HEK293T (cell line): Measurements from ENCODE around the gene FAM171A2.

Experiments used
- CTCF ChIA-PET: fragments of 350-600 bp; formaldehyde crosslinking; extraction: SDS; loops from one replicate; lab custom pipeline; 2021; ENCODE audit warnings: antibody characterized with exemption, inconsistent platforms; lab: Yijun Ruan, JAX
- POLR2A ChIA-PET: fragments of 350-600 bp; formaldehyde crosslinking; extraction: SDS; loops from one replicate; lab custom pipeline; 2020; ENCODE audit warnings: antibody characterized with exemption, inconsistent platforms; lab: Yijun Ruan, JAX
- DNase-seq: peaks from one replicate; pipeline ENCODE4 v3.0.0; 2012; ENCODE audit warnings: mixed read lengths; ENCODE audit errors: extremely low spot score
- ARNT ChIP-seq: fragments of 450-650 bp; IDR thresholded peaks from 2 replicates; pipeline ENCODE4 v1.6.1; 2017; ENCODE audit warnings: mild to moderate bottlenecking
- BHLHE40 ChIP-seq: fragments of 450-650 bp; IDR thresholded peaks from 2 replicates; pipeline ENCODE4 v1.6.1; 2016; ENCODE audit warnings: mild to moderate bottlenecking, moderate library complexity, borderline replicate concordance
- CTBP1 ChIP-seq: fragments of 450-650 bp; IDR thresholded peaks from 2 replicates; pipeline ENCODE4 v1.6.1; 2016; ENCODE audit warnings: borderline replicate concordance
- ELF4 ChIP-seq: fragments of 450-650 bp; IDR thresholded peaks from 2 replicates; pipeline ENCODE4 v1.6.1; 2017; ENCODE audit warnings: antibody characterized with exemption
- FOXA1 ChIP-seq: fragments of 450-650 bp; IDR thresholded peaks from 2 replicates; pipeline ENCODE4 v1.6.1; 2016; ENCODE audit warnings: mild to moderate bottlenecking
- FOXK2 ChIP-seq: fragments of 450-650 bp; IDR thresholded peaks from 2 replicates; pipeline ENCODE4 v1.6.1; 2016; ENCODE audit warnings: mild to moderate bottlenecking
- FOXM1 ChIP-seq: fragments of 450-650 bp; IDR thresholded peaks from 2 replicates; pipeline ENCODE4 v1.6.1; 2017; ENCODE audit warnings: mild to moderate bottlenecking, borderline replicate concordance
- HDGF ChIP-seq: fragments of 450-650 bp; IDR thresholded peaks from 2 replicates; pipeline ENCODE4 v1.6.1; 2017; ENCODE audit warnings: antibody characterized with exemption, borderline replicate concordance
- L3MBTL2 ChIP-seq: fragments of 450-650 bp; conservative IDR thresholded peaks from 2 replicates; pipeline ENCODE4 v1.6.1; 2016; ENCODE audit warnings: mild to moderate bottlenecking
- LEF1 ChIP-seq: fragments of 450-650 bp; IDR thresholded peaks from 2 replicates; pipeline ENCODE4 v1.6.1; 2017; ENCODE audit warnings: mild to moderate bottlenecking, borderline replicate concordance
- NFRKB ChIP-seq: fragments of 450-650 bp; IDR thresholded peaks from 2 replicates; pipeline ENCODE4 v1.6.1; 2016; ENCODE audit warnings: mild to moderate bottlenecking, moderate library complexity
- PKNOX1 ChIP-seq: fragments of 450-650 bp; IDR thresholded peaks from 2 replicates; pipeline ENCODE4 v1.6.1; 2016
- SP1 ChIP-seq: fragments of 450-650 bp; IDR thresholded peaks from 2 replicates; pipeline ENCODE4 v1.6.1; 2017
- SUZ12 ChIP-seq: fragments of 450-650 bp; IDR thresholded peaks from 2 replicates; pipeline ENCODE4 v1.6.1; 2016; ENCODE audit warnings: mild to moderate bottlenecking
- TARDBP ChIP-seq: fragments of 450-650 bp; IDR thresholded peaks from 2 replicates; pipeline ENCODE4 v1.6.1; 2016
- ZNF384 ChIP-seq: fragments of 450-650 bp; IDR thresholded peaks from 2 replicates; pipeline ENCODE4 v1.6.1; 2016

Gene FAM171A2

GRCh38 chr17:44352828-44353671 is 10.6 kb downstream of the FAM171A2 start:
- ChIA-PET CTCF (interaction anchor here (0.7 kb wide), 1 partner anchor 10 kb away, joined by 4 read pairs; the partner anchor contains the start of gene FAM171A2), POLR2A (interaction anchor here (1.2 kb wide), 1 partner anchor 32 kb away, joined by 3 read pairs; no protein-coding TSS in a partner anchor)
- TF ChIP-seq ARNT: no peak
- no peak for TF ChIP-seq NFRKB
- no peak for TF ChIP-seq SP1
- no peak for TF ChIP-seq HDGF
- TF ChIP-seq PKNOX1: no peak
- TF ChIP-seq L3MBTL2: no peak
- no peak for TF ChIP-seq BHLHE40
- TF ChIP-seq LEF1: no peak
- TF ChIP-seq TARDBP: no peak
- no peak for TF ChIP-seq SUZ12
- no peak for DNase-seq

GRCh38 chr17:44351961-44352827 is 11.5 kb downstream of the FAM171A2 start:
- no peak for DNase-seq
- no peak for TF ChIP-seq FOXK2
- no peak for TF ChIP-seq BHLHE40
- TF ChIP-seq SP1: no peak
- no peak for TF ChIP-seq LEF1
- TF ChIP-seq PKNOX1: no peak
- TF ChIP-seq ZNF384: no peak
- no peak for TF ChIP-seq FOXM1
- TF ChIP-seq TARDBP: no peak
- no peak for TF ChIP-seq ARNT
- no peak for TF ChIP-seq HDGF
- TF ChIP-seq CTBP1: no peak
- no peak for TF ChIP-seq SUZ12
- no peak for TF ChIP-seq L3MBTL2
- TF ChIP-seq NFRKB: no peak
- no peak for TF ChIP-seq FOXA1
- no peak for TF ChIP-seq ELF4
- ChIA-PET CTCF (interaction anchor here (0.6 to 0.7 kb wide), 2 partner anchors 11 to 21 kb away, joined by 3 to 4 read pairs; partner anchors contain the start of gene FAM171A2), POLR2A (interaction anchor here (1.2 to 1.3 kb wide), 2 partner anchors 11 to 17 kb away, joined by 3 to 5 read pairs; partner anchors contain the start of gene FAM171A2)

- ChIA-PET POLR2A (interaction anchor here (1.2 to 1.3 kb wide), 2 partner anchors 12 to 18 kb away, joined by 3 to 5 read pairs; partner anchors contain the start of gene FAM171A2), CTCF (no interaction called here)
- no peak for DNase-seq
- TF ChIP-seq L3MBTL2: no peak
- TF ChIP-seq ELF4: no peak
- no peak for TF ChIP-seq SUZ12
- TF ChIP-seq ZNF384: no peak
- TF ChIP-seq HDGF: no peak
- TF ChIP-seq TARDBP: no peak
- no peak for TF ChIP-seq ARNT
Observed at GRCh38 chr17:44351464-44351863, 12.2 kb downstream of the FAM171A2 start.

- no peak for TF ChIP-seq ZNF384
- DNase-seq: peak; percentile 79
- POLR2A ChIA-PET: interaction anchor here (1.3 kb wide), 1 partner anchor 18 kb away, joined by 3 read pairs; no protein-coding TSS in a partner anchor
- CTCF ChIA-PET: interaction anchor here (0.5 to 1.2 kb wide), 4 partner anchors 10 to 183 kb away, joined by 3 to 5 read pairs (median 3); no protein-coding TSS in a partner anchor
Observed at GRCh38 chr17:44350733-44351226, 12.9 kb downstream of the FAM171A2 start.

- DNase-seq: no peak
- ChIA-PET CTCF (interaction anchor here (0.6 to 1.5 kb wide), 7 partner anchors 9 to 345 kb away, joined by 3 to 5 read pairs (median 3); partner anchors contain the start of gene FAM171A2), POLR2A (interaction anchor here (1.0 kb wide), 1 partner anchor 149 kb away, joined by 3 read pairs; no protein-coding TSS in a partner anchor)
- no peak for TF ChIP-seq ZNF384
- TF ChIP-seq NFRKB: no peak
- no peak for TF ChIP-seq SP1
- no peak for TF ChIP-seq PKNOX1
- no peak for TF ChIP-seq HDGF
- TF ChIP-seq TARDBP: no peak
- TF ChIP-seq FOXM1: no peak
- no peak for TF ChIP-seq ARNT
- no peak for TF ChIP-seq FOXK2
- no peak for TF ChIP-seq FOXA1
- TF ChIP-seq ELF4: no peak
Observed at GRCh38 chr17:44349553-44350070, 14.0 kb downstream of the FAM171A2 start.

GRCh38 chr17:44348988-44349364 is 14.7 kb downstream of the FAM171A2 start:
- ChIA-PET CTCF (interaction anchor here (1.1 to 1.5 kb wide), 2 partner anchors 11 to 14 kb away, joined by 3 to 4 read pairs; partner anchors contain the start of gene FAM171A2), POLR2A (no interaction called here)
- no peak for TF ChIP-seq FOXM1
- DNase-seq: no peak
